Activated CD4-positive, alpha-beta T cell treated with anti-CD3 and anti-CD28 coated beads, Interleukin-2, amount 10 ng/mL, durations not matched to agents 24 days and 14 days (primary cell): Measurements from ENCODE around the gene SIPA1. TPM values are rescaled to one million over a fixed set of nuclear protein-coding genes. Genes with fewer than 3 reads are reported as not detected.
A peak's percentile ranks its signal among the peaks of the same experiment; 100 is the strongest.

Experiments used
- DNase-seq: peaks from one replicate; pipeline ENCODE4 v3.0.0; 2022
- H3K27ac Mint-ChIP-seq: one replicate; pipeline ENCODE4 v1.8.0; 2022; ENCODE audit warnings: mild to moderate bottlenecking, mixed read lengths
- H3K27me3 Mint-ChIP-seq: one replicate; pipeline ENCODE4 v1.8.0; 2022; ENCODE audit warnings: mixed read lengths
- H3K36me3 Mint-ChIP-seq: one replicate; pipeline ENCODE4 v1.8.0; 2022; ENCODE audit warnings: low read depth, mild to moderate bottlenecking, mixed read lengths
- H3K4me1 Mint-ChIP-seq: one replicate; pipeline ENCODE4 v1.8.0; 2021; ENCODE audit warnings: mixed read lengths
- H3K4me3 Mint-ChIP-seq: one replicate; pipeline ENCODE4 v1.8.0; 2022; ENCODE audit warnings: mild to moderate bottlenecking, moderate library complexity, mixed read lengths
- H3K9me3 Mint-ChIP-seq: one replicate; pipeline ENCODE4 v1.8.0; 2021; ENCODE audit warnings: mixed read lengths
- intact Hi-C: fragments of 100-400 bp; cut with micrococcal nuclease; formaldehyde crosslinking; loops from one replicate; pipeline ENCODE4 v1.15.1; 2023
- total RNA-seq: library from RNA; stranded (reverse); gene quantifications from 2 replicates; pipeline ENCODE4 v1.2.3, GENCODE V29; 2022

The SIPA1 gene, protein sequence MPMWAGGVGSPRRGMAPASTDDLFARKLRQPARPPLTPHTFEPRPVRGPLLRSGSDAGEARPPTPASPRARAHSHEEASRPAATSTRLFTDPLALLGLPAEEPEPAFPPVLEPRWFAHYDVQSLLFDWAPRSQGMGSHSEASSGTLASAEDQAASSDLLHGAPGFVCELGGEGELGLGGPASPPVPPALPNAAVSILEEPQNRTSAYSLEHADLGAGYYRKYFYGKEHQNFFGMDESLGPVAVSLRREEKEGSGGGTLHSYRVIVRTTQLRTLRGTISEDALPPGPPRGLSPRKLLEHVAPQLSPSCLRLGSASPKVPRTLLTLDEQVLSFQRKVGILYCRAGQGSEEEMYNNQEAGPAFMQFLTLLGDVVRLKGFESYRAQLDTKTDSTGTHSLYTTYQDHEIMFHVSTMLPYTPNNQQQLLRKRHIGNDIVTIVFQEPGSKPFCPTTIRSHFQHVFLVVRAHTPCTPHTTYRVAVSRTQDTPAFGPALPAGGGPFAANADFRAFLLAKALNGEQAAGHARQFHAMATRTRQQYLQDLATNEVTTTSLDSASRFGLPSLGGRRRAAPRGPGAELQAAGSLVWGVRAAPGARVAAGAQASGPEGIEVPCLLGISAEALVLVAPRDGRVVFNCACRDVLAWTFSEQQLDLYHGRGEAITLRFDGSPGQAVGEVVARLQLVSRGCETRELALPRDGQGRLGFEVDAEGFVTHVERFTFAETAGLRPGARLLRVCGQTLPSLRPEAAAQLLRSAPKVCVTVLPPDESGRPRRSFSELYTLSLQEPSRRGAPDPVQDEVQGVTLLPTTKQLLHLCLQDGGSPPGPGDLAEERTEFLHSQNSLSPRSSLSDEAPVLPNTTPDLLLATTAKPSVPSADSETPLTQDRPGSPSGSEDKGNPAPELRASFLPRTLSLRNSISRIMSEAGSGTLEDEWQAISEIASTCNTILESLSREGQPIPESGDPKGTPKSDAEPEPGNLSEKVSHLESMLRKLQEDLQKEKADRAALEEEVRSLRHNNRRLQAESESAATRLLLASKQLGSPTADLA
- total RNA-seq: 118 and 125 TPM in 2 replicates

DNA sequence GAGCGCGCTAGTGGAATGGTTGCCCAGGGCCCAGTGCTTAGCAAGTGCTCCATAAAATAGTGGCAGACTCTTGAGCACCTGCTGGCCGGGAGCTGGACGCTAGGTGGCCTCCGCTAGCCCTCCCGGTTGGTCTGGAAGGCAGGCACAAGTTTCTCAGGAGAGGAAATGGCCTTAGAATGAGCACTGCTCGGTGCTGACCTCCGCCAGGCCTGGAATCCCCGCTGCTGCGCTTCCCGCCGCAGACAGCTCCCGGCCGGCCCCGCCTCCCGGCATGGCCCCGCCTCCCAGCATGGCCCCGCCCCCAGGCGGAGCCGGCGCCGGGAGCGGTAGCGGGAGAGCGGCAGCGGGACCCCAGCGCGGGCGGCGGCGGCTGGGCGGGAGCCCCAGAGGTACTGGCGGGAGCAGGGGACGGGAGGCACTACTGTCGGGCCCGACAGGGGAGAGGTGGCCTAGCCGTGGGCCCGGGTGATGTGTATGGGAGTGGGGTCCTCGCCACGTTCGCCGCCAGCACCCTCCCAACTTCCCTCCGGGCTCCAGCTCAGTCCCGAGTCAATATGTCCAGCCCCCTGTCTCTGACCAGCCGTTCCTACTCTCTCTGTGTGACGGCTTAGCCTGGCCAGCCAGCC, at the start of gene SIPA1:
SIPA1 (plus strand) TSS at position 308 of the 626 bp plus-strand sequence. CDS start 2,821 bp downstream, outside the sequence.
- Mint-ChIP-seq H3K4me1 (peaks cover 31% of the 10 kb centered on the region), H3K4me3 (peak within 1 kb of the TSS; percentile 84), H3K36me3 (peaks cover 27% of the 10 kb centered on the region), H3K27me3 (no peaks in the 10 kb centered on the region), H3K9me3 (no peaks in the 10 kb centered on the region), H3K27ac (peak within 1 kb of the TSS; percentile 89)
- intact Hi-C loops: loop anchor here (1.0 to 2.0 kb wide), 4 partner anchors 14 to 63 kb away; no protein-coding TSS in a partner anchor
- DNase-seq: peak; percentile 95

- no peaks in the 10 kb centered on the region for H3K9me3 Mint-ChIP-seq
- intact Hi-C loops: loop anchor here (1.0 to 2.0 kb wide), 3 partner anchors 14 to 48 kb away; partner anchors contain the start of genes MAP3K11 and PCNX3
- H3K27ac Mint-ChIP-seq: peak overlapping the region; percentile 93
- peak overlapping the region; percentile 81 for H3K4me3 Mint-ChIP-seq
- H3K4me1 Mint-ChIP-seq: peaks cover 36% of the 10 kb centered on the region
- H3K27me3 Mint-ChIP-seq: no peaks in the 10 kb centered on the region
- peaks cover 53% of the 10 kb centered on the region for H3K36me3 Mint-ChIP-seq
- peak; percentile 92 for DNase-seq
These were observed 49.5 kb upstream of the SIPA1 start for GRCh38 chr11:65588199-65589054.

DNA sequence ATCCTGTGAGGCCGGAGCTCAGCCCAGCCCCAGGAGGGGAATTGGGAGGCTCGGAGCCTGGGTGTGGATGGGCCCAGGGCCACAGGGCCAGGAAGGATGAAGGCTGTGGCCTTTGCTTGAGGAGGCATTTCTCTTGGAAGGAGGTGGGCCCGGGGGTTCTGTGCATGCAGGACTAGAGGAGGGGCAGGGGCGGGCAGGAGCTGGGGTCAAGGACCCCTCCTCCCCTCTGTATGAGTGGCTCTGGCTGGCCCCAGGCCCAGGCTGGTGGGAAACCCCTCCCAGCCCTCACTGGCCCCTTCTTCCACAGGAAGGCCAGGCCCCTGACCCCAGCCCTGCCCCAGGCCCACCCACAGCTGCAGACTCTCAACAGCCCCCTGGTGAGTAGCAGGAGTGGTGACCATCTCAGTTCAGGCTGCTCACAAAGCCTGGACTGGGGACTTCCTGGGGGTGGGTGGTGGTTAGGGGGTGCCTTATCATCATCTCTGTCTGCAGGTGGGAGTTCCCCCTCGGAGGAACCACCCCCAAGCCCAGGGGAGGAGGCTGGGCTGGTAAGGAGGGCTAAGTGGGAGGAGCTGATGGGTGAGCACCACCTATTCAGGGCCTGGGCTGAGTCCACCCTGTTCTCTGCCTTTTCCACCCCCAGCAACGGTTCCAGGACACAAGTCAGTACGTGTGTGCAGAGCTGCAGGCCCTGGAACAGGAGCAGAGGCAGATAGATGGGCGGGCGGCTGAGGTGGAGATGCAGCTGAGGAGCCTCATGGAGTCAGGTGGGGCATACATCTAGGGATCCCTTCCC, 48.3 kb upstream of the SIPA1 start:
- Mint-ChIP-seq H3K9me3 (no peaks in the 10 kb centered on the region), H3K27ac (peak overlapping the region; percentile 93), H3K36me3 (peaks cover 46% of the 10 kb centered on the region), H3K4me1 (peaks cover 36% of the 10 kb centered on the region), H3K27me3 (no peaks in the 10 kb centered on the region), H3K4me3 (no peak overlapping the region)
- DNase-seq: peak; percentile 74
- intact Hi-C loops: loop anchor here (2.0 kb wide), 1 partner anchor 25 kb away; the partner anchor contains the start of genes MAP3K11 and PCNX3

GRCh38 chr11:65590240-65590738, 47.6 kb upstream of the SIPA1 start:
- Mint-ChIP-seq H3K27me3 (no peaks in the 10 kb centered on the region), H3K36me3 (peaks cover 46% of the 10 kb centered on the region), H3K9me3 (no peaks in the 10 kb centered on the region), H3K27ac (peak overlapping the region; percentile 55), H3K4me3 (no peak overlapping the region), H3K4me1 (peaks cover 39% of the 10 kb centered on the region)
- intact Hi-C loops: no loop called here
- DNase-seq: no peak

DNA sequence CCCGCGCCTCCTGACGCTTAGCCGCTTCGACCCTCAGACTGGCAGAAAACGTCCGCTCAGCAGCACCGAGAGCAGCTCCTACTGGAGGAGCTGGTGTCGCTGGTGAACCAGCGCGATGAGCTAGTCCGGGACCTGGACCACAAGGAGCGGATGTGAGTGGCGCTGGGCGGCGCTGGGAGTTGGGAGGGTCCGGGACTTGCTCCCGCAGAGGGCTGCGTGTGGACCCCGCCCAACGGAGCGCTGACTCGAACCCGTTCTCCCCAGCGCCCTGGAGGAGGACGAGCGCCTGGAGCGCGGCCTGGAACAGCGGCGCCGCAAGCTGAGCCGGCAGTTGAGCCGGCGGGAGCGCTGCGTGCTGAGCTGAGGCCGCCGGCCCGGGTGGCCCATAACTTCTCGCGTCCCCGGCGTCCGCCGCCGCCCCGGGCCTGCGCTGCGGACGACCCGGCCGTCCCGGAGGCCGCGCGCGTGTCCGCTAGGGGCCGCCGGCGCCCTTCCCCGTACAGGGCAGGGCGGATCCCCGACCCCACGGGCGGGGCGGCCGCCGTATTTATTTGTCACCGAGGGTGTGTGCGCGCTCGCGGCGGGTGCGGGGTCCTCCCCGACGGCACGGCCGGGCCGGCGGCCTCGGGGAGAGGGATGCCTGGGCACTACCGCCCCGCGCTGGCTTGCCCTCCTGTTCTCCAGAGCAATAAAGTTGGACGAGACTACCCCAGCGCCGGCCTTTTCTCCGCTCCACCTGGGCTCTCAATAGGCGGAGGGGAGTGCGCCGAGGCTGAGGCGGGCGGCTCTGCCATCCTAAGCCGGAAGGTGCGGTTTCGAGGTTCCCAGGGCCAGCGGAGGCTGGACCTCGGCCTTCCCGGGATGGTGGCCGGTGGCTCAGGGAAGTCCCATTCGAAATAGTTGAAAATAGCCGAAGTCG, 45.7 kb upstream of the SIPA1 start:
- H3K27me3 Mint-ChIP-seq: no peaks in the 10 kb centered on the region
- no peaks in the 10 kb centered on the region for H3K9me3 Mint-ChIP-seq
- intact Hi-C loops: no loop called here
- H3K27ac Mint-ChIP-seq: no peak overlapping the region
- H3K4me1 Mint-ChIP-seq: peaks cover 34% of the 10 kb centered on the region
- H3K36me3 Mint-ChIP-seq: peaks cover 40% of the 10 kb centered on the region
- no peak for DNase-seq
- H3K4me3 Mint-ChIP-seq: no peak overlapping the region

GRCh38 chr11:65592858-65593517, 44.9 kb upstream of the SIPA1 start:
- H3K27me3 Mint-ChIP-seq: no peaks in the 10 kb centered on the region
- H3K27ac Mint-ChIP-seq: no peak overlapping the region
- no peak overlapping the region for H3K4me3 Mint-ChIP-seq
- no peak for DNase-seq
- no peaks in the 10 kb centered on the region for H3K9me3 Mint-ChIP-seq
- peaks cover 26% of the 10 kb centered on the region for H3K4me1 Mint-ChIP-seq
- intact Hi-C loops: no loop called here
- H3K36me3 Mint-ChIP-seq: peaks cover 41% of the 10 kb centered on the region

- no peaks in the 10 kb centered on the region for H3K9me3 Mint-ChIP-seq
- peak overlapping the region; percentile 58 for H3K27ac Mint-ChIP-seq
- no peak overlapping the region for H3K4me3 Mint-ChIP-seq
- peaks cover 35% of the 10 kb centered on the region for H3K36me3 Mint-ChIP-seq
- no peaks in the 10 kb centered on the region for H3K27me3 Mint-ChIP-seq
- peak; percentile 82 for DNase-seq
- intact Hi-C loops: no loop called here
- H3K4me1 Mint-ChIP-seq: peaks cover 19% of the 10 kb centered on the region
These were observed 44.1 kb upstream of the SIPA1 start for GRCh38 chr11:65593518-65594414.

DNA sequence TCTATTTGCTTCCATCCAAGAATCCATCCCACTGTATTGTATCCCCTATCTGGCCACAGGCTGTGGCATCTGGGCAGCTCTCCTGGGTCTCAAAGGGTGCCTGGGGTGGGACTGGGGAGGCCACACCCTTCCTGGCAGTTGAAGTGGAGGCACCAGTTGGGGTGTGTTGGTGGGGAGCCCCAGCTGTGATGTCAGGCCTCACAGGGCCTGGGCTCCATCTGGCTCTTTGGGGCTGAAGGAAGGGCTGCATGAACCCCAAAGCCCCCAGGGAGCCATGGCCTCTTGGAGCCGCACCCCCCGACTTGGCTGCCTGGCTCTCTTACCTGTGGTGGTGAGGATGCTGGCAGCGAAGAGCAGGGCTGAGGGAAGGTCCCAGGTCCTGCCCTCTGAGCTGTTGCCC, 42.8 kb upstream of the SIPA1 start:
- no peak for DNase-seq
- Mint-ChIP-seq H3K27ac (peak overlapping the region; percentile 52), H3K36me3 (peaks cover 32% of the 10 kb centered on the region), H3K9me3 (no peaks in the 10 kb centered on the region), H3K27me3 (no peaks in the 10 kb centered on the region), H3K4me3 (no peak overlapping the region), H3K4me1 (peaks cover 13% of the 10 kb centered on the region)
- intact Hi-C loops: no loop called here

- no peak for DNase-seq
- H3K4me1 Mint-ChIP-seq: peaks cover 13% of the 10 kb centered on the region
- intact Hi-C loops: no loop called here
- H3K27me3 Mint-ChIP-seq: no peaks in the 10 kb centered on the region
- H3K9me3 Mint-ChIP-seq: no peaks in the 10 kb centered on the region
- peaks cover 28% of the 10 kb centered on the region for H3K36me3 Mint-ChIP-seq
- H3K4me3 Mint-ChIP-seq: no peak within 1 kb of the TSS
- H3K27ac Mint-ChIP-seq: peak within 1 kb of the TSS; percentile 74
These were observed 42.2 kb upstream of the SIPA1 start, which contains the start of gene KCNK7 for GRCh38 chr11:65595543-65596281. Gene KCNK7 (minus strand): TSS chr11:65595800. CDS start chr11:65595772, 28 bp downstream.
